ENCODE measurements around the gene SRGAP3.

DNA sequence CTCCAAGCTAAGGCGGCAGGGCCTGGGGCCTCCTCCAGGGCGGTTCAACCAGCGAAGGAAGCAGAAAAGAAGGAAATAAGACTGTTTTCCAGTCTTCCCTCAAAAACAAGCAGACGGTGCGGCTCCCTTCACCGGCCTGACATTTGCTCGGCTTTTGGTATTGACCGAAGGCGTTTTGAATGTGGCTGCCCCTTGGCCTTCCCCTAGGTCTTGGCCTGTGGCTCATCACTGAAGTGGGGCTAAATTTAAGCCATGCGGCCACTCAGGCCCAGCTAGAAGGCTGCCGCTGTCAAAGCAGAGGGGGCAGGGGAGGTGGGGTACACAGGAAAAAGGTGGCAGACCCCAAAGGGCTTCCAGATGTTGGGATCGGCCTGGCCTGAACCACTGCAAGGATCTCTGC lies 86.2 kb downstream of the SRGAP3 start:
- TF ChIP-seq, protein P1, sequence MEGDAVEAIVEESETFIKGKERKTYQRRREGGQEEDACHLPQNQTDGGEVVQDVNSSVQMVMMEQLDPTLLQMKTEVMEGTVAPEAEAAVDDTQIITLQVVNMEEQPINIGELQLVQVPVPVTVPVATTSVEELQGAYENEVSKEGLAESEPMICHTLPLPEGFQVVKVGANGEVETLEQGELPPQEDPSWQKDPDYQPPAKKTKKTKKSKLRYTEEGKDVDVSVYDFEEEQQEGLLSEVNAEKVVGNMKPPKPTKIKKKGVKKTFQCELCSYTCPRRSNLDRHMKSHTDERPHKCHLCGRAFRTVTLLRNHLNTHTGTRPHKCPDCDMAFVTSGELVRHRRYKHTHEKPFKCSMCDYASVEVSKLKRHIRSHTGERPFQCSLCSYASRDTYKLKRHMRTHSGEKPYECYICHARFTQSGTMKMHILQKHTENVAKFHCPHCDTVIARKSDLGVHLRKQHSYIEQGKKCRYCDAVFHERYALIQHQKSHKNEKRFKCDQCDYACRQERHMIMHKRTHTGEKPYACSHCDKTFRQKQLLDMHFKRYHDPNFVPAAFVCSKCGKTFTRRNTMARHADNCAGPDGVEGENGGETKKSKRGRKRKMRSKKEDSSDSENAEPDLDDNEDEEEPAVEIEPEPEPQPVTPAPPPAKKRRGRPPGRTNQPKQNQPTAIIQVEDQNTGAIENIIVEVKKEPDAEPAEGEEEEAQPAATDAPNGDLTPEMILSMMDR (IDR thresholded peaks at IDR 0.05), result no peak
- TF ChIP-seq POLR2A (IDR thresholded peaks at IDR 0.05), result no peak

All from testis (tissue), 2 donors.